Islet precursor cell (in vitro differentiated cells): ENCODE results near the gene LAMA2.

Experiments
- DNase-seq: peaks from one replicate; pipeline ENCODE4 v3.0.0-alpha.2; 2018

Gene LAMA2

DNA sequence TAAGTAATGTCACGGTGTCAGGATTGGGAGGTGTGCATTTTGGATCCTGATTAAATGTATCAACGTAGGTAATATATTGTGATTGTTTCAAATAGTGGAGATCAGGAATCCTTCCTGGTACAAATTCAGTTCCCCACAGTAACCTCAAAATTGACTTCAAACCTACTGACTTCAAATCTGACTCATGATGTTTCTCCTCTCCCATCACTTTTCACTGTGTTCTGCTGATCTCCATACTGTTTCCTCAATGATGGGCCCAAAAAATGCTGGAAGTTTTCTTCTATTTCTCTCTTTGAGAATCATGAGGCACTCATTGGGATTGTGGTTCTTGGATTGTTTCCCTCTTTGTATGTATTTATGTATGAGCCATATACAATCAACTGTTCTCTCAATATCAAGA, 35.9 kb downstream of the LAMA2 start:
- DNase-seq = no peak

DNA sequence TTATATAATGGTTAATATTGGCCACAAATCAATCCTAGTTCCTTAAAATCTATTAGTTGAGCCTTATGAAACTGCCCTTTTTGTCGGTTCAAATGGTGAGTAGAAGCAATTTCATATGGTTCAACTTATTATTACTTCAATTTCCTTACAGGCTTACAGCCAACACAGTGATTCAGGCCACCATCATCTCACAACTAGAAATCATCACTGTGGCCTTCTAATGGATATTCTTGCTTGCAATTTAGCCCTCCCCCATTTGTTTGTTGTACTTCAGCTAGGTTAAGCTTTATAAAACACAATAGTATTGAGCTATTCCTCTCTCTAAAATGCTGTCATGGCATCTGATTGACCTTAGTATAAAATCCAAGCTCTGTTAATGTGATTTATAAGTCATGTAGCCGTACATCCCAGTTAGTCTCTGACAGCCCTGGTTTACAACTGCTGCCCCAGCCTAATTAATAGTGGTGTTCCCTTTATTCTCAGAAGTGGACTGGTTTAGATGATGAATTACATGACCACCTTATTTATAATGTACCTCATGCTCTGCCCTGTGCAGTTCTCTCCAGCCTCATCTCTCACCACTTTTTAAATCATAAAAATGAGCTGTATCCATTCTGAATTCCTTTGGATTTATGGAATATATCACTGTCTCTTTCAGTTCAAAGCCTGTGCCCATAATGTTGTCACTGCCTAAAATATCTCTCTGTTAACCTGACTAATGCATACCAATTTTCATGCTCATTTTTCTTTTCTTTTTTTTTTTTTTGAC, 36.7 kb downstream of the LAMA2 start:
- no peak for DNase-seq

DNA sequence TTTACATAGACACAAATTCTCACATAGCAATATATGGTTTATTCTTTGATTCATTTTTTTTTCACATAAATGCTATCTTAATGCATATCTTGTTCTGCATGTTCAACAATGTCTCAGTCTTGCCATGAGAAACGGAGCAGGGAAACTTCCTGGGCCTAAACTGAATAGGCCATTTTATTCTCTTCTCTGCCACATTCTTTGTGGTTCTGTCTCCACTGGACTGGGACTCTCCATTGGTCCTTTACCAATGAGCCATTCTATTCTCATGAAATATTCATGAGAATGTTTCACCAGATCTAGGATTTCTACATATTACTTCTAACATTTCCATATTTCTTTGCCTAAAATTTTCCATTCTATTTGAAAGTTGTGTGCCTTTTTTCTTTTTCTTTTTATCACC, 42.8 kb downstream of the LAMA2 start:
- DNase-seq = no peak

DNA sequence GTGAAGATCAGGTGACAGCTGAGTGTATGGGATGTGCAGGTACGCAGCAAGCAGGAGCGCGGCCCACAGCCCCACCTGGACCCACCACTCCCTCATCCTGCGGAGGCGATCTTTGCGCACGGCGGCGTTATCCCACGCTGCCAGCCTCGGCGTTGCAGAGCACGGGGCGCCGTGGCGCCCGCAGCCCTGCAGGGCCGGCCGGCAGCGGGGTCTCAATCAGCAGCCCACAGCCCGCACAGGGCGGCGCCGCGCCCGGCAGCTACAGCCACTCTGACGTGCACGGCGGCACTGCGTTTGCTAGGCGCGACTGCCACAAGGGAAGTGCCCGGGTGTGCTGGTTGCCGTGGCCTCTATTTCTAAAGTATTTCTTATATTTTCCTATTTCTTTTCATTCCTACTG, 46.9 kb downstream of the LAMA2 start:
- DNase-seq = no peak

DNA sequence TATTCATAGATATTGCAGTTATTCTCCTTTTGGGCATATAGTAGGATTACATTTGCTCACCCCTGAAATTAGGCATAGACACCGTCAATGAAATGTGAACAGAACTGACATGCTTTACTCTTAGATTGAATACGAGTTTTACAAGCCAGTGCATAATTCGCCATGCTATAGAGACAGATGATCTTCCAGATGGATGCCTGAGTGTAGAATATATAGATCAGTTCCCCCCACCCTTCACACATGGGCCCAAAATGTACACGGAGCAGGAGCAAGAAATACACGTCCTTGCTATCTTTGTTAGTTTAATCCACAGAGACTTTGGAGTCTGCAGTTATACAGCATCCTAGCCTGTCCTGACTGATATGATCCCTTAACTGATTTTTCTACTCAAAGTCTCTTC, 47.4 kb downstream of the LAMA2 start:
- no peak for DNase-seq

DNA sequence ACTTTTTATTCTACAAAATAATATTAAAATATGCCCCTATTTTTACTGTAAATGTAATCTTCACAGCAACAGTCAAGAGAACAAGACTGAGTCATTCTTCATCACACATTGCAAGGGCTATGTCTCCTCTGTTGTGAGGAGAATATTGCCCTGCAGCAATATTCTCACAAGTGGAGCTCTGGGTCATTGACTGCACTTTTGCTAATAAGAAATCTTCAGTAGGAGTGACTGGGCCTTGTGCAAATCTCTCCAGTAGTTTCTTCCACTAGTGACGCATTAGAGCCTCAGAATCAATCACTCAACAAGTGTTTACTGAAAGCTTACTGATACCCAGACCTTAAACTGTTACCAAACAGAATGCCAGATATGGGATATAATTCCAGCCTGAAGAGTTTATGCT, 49.1 kb downstream of the LAMA2 start:
- no peak for DNase-seq

DNA sequence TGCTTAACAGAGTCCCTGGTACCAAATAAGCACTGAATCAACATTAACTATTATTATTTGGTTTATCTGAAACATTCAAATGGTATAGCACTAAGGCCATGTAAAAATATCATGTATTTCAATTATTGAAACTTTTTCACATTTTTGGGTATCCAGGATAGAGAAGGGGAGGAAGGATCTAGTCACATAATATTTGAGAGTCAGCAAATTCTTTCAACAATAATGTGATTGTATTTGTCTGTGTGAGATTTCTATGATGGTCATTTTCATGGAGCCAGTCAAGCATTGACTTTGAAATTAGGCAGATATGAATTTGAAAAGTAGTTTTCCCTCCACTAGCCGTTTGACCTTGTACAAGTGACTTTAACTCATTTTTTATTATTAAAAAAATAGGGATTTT, 67.9 kb downstream of the LAMA2 start:
- no peak for DNase-seq

DNA sequence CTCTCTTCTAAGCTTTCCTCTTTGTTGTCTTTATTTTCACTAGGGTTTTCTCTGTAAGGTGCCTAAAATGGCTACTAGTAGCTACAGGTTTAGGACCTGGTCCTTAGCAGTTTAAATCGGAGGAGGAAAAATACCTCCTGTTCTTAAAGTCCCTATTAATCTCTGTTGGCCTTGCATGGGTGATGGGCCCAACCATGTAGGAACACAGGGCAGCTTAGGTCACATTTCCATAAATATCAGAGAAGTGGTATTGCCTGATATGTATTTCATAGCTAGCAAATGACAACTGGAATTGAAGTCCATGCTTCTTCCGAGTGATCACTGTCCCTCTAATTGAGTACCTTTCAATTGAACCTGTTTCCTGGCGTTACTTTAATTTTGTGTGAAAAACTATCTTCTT, 70.0 kb downstream of the LAMA2 start:
- DNase-seq = no peak

DNA sequence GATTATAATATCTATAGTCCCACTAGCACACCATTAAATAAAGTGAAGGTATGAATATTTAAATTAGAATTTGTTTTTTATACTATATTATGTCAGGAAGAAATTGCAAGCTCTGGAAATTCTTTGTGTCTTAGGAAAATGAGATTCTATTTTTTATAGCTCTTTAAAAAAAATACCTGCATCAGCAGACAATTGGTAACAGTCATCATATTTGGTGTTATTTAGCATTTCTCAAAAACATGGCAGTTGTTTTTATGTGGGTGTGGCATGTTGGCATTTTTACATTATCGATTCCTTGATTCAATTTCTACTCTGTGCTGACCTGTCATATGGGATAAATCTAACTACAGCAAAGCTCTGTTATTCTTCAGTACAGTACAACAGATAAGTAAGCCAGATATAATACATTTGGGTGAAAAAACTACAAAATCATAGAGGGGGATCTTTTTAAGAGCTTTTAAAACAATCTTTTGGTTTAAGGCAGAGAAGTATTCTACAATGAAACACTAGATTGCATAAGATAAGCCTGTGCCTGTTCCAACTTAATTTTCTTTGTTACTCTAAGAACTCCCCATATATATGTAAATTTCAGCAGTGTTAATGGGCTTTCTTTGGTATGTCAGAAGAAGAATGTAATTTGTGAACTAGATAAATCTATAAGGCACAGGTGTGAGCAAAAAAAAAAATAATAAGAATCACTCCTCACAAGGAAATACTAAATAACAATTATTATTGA, 71.5 kb downstream of the LAMA2 start:
- no peak for DNase-seq

DNA sequence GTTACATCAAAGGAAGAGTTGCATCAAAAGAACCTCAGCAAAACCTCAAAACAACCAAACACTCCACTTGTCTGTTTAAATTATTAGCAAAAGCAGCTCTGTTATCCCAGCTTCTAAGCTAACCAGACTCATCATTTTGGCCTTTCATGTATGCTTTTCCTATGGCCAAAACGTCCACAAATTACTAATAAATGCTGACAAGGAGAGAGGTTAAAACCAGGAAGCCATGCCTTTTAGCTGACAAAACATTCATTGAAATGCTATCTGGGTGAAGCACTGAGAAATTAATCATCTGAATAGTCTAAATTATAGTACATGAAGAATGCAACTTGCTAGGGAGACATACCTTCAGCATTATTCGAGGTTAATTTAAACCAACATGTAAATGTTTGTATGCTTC, 80.6 kb downstream of the LAMA2 start:
- no peak for DNase-seq

DNA sequence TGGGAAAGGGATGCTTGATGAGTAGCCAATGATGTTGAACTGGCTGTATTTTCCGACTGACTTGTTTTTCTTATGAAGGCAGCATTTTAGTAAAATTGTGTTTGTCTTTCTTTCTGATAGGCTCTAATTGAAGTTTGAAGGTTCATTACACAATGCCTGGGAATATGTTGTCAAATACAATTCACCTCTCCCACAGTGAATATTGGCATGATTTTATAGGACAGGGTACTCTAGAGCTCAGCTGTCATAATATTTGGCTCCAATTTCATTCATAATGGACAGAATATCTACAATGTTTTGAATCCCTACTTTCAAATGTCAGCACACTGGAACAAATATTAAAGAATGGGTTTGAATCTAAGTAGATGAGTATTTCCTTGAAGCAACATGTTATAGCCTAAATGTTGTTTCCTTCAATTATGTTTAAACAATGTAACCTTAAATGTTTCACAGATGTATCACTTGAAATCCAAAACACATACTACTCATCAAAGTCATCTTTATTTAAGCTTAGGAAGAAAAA, 81.4 kb downstream of the LAMA2 start:
- DNase-seq = no peak

DNA sequence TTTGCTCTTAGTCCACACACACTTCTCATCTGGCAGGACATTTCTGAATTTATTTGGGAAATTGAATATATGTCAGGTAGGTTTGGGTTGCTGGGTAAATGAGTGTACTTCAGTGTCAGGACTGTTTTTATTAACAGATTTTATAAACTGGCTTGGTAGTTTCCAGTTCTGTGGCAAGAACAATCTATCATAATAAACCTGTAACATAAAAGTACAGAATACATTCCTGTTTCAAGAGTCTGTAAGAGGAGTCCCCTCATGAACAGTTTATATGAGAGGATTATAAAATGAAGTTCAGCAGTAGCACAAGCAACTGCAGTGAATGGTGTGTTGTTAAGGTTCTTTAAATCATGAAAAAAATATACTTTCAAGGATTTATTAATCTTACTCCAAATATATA, 81.8 kb downstream of the LAMA2 start:
- no peak for DNase-seq

DNA sequence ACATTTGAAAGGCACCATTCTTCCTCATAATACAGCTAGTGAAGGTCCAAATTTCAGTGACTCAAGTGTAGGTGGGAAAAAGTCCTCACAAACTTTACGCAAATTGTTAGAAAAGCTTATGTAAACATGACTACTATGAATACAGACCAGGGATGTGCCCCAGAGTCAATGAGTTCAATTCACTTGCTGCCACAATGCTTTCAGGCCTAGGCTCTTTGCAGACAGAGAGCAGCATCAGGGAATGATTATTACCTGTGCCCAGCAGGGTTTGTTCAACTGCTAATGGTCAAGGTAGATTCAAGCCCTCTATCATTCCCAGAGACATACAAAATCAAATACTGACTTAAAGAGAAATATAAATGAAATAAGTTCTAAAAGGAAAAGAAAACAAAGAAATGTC, 84.0 kb downstream of the LAMA2 start:
- no peak for DNase-seq

DNA sequence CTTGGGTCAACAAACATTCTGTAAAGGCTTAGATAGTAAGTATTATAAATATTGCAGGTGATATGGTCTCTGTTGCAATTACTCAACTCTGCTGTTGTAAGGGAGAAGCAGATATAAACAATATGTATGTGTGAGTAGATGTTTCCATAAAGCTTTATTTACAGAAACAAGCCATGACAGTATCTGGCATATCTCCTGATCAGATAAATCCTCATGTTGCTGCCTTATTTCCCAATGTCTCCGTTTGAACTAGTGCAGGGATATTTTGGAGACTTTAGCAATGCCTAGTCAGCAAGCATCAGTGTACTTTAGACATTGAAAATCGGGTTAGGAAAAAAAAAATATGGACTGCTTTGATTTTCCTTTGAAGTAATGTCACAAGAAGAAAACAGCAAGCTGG, 96.1 kb downstream of the LAMA2 start:
- no peak for DNase-seq

DNA sequence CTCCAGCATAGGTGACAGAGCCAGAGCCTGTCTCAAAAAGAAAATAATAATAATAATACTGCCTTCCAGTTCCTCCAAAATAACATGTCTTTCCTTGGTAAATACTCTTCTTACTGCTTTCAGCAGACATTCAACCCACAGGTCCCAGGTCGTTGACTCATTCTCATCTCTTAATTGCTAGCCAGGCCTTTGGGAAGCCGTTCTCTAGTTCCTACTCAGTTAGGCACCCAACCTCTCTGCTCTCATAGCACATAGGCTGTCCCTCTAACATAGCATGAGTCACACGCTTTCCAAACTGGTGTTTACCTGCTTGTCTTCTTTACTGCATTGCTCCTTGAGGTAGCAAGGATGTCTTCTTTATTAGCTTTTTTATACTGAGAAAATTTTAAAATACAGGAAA, 98.8 kb downstream of the LAMA2 start:
- DNase-seq = peak; percentile 68

DNA sequence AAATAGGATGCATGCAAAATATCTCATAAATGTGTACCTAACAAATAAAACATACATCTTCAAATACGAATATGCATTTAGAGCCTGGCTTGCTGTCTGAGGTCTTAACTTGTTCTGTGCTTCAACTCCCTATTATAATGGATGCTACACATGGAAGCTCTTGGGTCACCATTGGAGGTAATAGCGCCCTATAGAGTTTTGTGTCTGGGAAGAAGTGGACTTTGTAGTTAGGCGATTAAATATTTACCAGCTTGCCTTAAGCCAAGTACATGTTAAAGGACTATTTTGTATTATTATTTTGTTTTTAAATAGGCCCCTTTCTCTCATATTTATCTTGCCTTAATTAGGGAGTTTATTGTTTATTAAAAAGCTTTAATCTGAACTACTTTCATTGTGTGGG, 107.4 kb downstream of the LAMA2 start:
- DNase-seq = no peak

DNA sequence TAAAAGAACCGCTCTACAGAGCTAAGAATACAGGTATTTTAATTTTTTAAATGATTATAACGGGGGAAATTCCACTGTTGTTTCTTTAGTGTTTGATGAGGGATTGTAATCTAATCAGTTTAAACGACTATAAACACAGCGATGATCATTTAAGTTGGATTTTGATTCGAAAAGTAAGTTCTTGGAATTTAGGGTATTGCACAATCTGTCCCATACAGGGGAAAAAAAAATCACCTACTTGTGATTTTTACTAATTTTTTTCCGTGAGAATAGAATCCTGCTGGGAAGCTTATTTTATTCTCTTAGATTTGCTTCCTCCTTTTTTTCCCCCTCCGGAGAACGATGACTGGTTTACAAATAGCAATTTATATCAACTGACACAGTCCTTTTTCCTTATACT, 108.0 kb downstream of the LAMA2 start:
- no peak for DNase-seq

DNA sequence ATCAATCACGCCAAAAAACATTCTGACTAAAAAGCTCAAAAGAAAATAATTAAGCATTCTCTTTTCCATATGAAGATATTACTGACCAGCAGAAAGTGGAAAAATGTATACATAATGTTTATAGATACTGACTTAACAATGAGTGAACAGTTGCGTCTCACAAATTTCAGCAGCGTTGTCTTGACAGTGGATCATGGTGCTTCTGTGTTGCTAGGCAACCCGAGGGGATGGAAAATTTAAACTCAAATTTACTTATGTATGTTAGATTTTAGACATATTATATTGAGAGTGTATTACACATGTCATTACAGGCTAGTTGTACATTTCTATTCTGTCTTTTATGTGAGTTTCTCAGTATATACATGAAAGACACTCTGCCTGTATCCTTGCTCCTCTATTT, 110.2 kb downstream of the LAMA2 start:
- no peak for DNase-seq

DNA sequence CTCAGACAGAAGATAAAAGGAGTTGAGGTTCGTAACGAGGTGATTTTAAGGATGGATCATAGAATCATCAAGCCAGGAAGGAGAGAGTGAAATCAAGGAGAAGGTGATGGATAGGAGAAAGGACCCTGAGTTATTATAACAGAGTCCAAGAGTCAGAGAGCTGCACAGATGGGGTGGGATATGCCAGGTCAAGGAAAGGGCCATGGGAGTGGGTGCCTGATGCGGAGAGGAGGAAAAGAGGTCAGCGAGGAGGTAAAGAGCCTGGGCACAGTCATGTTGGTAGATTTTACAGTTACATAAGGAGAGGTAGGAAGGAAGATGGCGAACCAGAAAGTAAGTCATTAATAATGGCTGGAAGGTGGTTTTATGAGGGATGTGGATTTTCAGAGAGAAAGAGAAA, 114.9 kb downstream of the LAMA2 start:
- no peak for DNase-seq

DNA sequence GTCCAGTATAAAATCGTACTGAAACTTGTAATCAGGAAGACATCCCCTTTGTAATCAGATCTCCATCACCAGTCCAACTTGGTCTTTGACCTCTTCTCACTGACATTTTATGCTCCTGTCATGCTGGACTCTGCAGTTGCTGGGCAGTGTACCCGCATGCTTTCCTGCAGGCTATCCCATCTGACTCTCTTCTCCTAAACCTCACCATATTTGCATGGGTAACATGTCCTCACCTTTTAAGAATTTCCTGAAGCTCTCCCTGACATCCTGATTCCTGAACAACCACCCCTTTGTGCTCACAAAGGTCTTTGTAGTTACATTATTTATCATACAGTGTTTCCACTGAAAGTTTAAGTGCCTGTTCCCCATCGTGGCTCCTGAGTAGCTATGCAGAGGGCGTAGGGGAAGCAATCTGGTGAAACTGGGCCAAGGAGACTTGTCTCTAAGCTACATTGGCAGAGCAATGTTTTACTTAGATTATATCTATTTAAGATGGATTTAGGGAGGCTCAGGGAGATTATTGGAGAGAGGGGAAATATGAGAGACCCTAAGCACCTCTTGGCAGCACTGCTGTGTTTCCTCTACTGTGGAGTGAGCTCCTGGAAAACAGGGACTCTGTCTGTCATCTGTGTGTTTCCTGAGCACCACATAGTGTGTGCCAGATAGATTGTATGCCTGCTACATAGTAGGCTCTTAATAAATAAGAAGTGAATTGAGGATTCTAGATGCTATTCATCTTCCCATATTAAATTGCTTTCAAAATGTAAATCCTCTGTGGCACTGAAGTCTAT, 124.0 kb downstream of the LAMA2 start:
- peak; percentile 58 for DNase-seq

DNA sequence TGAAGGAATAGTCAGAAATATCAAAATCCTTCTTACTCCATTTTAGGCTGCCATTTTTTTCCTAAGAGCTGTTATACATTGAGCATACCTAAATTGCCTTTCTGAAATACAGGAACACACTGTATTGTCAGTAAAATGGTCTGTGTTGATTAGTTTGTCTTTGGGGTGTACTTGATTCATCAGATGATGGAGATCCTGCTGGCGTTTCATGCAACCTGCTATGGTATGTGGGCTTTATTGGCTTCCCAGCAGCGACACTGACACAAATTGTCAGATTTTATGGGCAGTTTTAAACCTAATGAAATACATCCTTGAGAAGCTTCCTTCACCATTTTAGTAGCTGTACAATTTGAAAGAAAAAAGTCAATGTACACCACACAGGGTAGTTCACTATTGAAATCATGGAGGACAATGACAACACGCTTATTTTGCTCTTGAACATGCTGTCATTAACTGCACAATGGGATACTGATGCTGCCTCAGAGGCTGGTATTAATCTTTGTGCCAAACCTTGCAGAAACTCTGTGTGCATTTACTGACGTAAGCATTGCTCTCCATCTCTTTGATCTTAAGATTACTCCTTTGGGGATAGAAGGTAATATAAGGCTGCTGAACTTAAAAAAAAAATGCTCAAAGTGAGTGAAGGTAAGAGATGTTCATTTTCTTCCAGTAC, 124.9 kb downstream of the LAMA2 start:
- DNase-seq = no peak

DNA sequence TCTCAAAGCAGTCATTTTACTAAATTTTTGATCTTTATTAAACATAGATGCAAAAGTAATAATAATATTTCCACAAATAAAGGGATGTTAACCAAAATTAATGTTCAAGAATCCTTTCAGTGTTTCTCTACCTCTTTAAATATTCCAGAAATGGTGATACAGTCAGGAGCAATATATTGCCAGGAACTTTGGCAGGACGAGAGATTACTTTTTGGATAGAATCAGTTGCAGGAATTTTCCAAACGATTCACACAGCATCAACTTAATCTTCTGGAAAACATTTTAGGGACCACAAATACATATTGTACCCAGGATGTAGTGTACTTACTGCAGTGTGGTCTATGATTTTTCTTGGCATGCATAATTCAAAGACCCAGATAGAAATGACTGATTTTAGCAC, 125.7 kb downstream of the LAMA2 start:
- no peak for DNase-seq

DNA sequence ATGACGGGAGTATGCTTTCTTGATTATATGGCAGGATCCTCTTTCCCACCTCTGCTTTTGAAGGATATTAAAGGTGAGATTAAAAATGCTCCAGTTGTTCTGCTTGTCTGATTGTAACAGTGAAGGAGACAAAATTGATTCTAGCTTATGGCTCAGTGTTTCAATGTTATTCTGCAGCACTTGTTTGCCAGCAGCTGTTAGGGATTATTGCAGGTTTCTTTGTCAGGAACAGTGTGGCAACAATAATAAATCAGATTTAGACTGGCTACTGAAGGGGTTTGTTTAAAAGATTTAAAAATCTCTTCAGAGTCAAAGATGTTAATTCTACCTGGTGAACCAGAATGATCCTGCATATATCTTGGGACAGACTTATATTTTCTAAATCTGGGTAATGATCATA, 126.9 kb downstream of the LAMA2 start:
- DNase-seq = no peak
